NCI-H2081 treated with DMSO at 0.1 percent for 48 hours (cell line): Measurements from ENCODE around the gene MORN4.
"Not testable (repeated sequence)": the region's sequence is repeated elsewhere in the genome, so short reads cannot be mapped to it uniquely, and the experiment has no call there.

Experiments
- DNase-seq: peaks from one replicate; lab custom pipeline; 2025; lab: John Stamatoyannopoulos, UW

MORN4 gene

GRCh38 chr10:97596101-97597082, 36.9 kb downstream of the MORN4 start:
- DNase-seq: no peak

- DNase-seq: no peak
Observed at GRCh38 chr10:97593421-97593820, 39.9 kb downstream of the MORN4 start.

DNA sequence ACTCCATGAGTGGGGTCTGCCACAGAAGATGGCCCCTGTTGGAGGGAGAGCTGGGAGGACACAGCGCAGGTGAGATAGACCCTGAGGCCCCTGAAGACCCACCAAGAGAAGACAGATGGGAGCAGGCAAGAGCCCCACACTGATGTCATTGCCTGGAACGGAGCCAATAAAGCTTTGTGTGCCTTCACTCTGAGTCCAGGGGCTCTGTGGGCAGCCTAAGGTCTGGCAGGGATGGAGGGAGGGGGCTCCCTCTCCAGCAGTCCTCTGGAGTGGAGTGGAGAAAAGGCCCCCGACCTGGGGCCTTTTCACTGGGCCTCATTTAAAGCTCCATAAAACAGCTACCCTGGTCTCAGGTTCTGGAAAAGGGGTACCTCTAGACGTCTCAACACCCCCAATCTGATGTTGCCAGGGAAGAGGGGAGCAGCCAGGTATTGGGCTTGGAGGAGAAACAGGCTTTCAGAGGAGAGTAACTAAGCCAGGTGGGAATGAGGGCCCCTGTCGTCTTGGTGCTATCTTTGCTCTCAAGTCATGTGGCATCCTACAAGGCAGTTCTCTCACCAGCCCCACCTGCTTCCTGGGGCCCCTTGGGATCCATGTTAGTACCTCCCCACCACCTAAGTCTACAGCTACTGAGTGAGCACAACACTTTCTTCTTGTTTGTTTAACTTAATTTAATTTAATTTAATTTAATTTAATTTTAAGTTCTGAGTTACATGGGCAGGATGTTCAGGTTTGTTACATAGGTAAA, 42.4 kb downstream of the MORN4 start:
- DNase-seq: no peak

- DNase-seq: no peak
Observed at GRCh38 chr10:97590082-97590747, 43.1 kb downstream of the MORN4 start.

DNA sequence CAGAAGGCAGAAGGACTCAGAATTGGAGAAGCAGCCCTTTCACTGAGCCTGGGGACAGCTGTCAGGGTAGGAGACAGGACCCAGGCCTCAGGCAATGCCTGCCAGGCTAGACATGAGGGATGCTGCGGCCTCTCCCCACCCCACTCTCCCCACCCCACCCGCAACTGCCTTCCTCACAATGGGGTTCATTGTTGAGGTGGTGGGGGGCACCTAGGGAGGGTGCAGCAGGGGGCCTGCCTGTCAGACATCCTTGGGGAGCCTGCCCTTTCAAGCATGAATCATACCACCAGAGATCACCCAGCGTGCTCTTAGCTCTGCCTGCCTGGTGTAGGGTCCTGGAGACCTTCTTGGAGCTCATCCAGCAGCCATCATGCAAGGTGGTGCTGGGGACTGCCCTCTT, 43.8 kb downstream of the MORN4 start, which contains the start of gene C10orf62:
TSS of gene C10orf62 (plus strand) at position 243 of the 400 bp plus-strand sequence. CDS start 177 bp downstream, outside the sequence.
- DNase-seq: no peak

- DNase-seq: no peak
Observed at GRCh38 chr10:97587183-97587582, 46.1 kb downstream of the MORN4 start.

GRCh38 chr10:97585439-97585811, 47.9 kb downstream of the MORN4 start:
- DNase-seq: no peak

DNA sequence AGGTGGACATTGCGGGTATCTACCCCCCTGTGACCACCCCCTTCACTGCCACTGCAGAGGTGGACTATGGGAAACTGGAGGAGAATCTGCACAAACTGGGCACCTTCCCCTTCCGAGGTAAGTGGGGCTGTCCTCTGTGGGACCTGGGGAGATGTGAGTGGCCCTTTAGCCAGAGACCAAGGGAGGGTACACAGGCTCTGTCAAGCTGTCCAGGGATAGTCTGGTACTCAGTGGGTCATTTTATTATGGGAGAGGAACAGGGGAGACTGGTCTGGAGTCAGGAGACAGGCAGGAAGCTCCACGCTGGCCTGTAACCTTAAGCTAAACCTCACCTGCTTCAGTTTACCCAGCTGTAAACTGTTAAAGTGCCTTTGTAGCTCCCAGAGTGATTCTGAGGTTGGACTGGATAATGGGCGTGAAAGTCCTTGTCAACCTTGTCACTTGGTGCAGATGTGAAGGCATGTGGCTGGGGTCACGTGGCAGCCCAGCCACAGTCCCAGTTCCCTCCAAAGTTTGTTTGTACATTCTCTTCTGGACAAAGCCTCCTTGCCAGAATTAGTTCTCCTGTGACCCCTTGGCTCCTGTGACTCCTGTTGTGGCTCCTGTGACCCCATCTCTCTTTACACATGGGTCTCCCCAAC, 48.4 kb downstream of the MORN4 start:
- no peak for DNase-seq

- no peak for DNase-seq
Observed at GRCh38 chr10:97584060-97584797, 49.1 kb downstream of the MORN4 start, which contains the start of gene HOGA1. Gene HOGA1, plus strand, starts transcription at chr10:97584389. Its CDS starts 315 bp downstream, at chr10:97584704.

GRCh38 chr10:97583476-97583875, 49.8 kb downstream of the MORN4 start:
- DNase-seq: no peak

DNA sequence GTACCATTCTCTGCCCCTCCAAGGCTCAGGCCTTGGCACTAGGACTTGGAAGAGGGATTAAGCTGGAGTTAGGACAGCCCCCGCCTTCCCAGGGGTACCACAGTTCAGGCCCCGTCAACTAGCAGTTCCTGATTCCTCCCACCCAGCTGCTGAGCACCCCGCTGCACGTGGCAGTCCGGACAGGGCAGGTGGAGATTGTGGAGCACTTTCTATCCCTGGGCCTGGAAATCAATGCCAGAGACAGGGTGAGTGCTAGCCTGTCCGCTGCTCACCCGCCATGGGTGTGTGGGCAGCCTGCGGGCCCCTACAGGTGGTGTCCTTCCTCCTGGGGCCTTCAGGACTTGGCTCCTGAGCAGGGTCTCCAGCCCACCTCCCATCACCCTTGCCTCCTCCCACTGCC, 51.1 kb downstream of the MORN4 start:
- no peak for DNase-seq

DNA sequence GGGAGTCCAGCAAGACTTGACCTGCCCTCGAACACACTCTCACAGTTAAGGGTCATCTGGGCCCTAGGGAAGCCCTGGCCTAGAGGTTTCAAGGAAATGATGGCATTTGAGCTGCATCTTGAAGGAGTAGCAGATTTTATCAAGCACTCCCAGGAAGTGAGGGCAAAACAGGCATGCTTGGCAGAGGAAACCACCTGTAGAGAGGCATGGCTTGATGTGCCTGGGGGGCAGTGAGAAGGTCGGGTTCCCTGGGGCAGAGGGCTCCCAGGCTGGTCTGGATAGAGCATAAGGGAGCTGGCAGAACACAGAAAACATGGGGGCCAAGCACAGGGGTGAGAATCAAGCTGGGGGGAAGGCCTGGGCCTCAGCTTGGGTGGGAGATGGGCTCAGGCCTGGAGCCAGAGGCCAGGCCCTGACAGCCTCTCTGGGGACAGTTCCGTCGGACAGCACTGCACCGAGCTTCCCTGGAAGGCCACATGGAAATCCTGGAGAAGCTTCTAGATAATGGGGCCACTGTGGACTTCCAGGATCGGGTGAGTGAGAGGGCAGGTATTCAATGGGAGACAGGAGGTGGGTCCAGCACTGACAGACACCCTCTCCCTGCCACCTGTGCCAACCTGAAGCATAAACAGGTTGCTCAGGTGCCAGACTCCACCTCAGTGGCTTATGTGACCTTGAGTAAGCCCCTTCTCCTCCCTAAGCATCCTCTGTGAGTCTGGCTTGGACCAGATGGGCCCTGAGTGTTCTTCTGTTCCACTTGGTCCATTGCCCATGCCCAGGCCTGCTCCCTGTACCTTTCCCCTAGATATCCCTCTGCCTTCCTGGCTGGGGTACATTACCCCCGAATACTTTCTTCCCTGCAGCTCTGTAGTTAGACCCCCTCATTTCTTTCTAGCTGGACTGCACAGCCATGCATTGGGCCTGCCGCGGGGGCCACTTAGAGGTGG, 52.6 kb downstream of the MORN4 start:
- no peak for DNase-seq

- DNase-seq: no peak
Observed at GRCh38 chr10:97578171-97578844, 55.0 kb downstream of the MORN4 start.

DNA sequence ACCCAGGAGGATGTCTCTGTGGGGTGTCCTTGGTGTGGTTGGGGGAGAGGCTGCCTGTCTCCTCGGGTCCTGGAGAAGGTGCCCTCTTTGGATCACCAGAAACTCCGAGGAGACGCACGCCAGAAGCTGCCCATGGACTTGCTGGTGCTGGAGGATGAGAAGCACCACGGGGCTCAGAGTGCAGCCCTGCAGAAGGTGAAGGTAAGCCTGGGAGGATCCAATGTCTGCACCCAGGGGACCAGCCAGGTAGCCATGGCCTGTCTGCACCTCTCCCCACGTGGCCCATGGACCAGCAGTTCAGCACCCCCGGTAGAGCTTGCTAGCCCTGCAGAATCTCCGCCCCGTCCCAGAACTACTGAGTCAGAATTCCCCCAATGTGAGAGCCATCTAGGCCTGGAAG, 55.6 kb downstream of the MORN4 start:
- DNase-seq: no peak

GRCh38 chr10:97576487-97576886, 56.8 kb downstream of the MORN4 start:
- DNase-seq: not testable (repeated sequence)

DNA sequence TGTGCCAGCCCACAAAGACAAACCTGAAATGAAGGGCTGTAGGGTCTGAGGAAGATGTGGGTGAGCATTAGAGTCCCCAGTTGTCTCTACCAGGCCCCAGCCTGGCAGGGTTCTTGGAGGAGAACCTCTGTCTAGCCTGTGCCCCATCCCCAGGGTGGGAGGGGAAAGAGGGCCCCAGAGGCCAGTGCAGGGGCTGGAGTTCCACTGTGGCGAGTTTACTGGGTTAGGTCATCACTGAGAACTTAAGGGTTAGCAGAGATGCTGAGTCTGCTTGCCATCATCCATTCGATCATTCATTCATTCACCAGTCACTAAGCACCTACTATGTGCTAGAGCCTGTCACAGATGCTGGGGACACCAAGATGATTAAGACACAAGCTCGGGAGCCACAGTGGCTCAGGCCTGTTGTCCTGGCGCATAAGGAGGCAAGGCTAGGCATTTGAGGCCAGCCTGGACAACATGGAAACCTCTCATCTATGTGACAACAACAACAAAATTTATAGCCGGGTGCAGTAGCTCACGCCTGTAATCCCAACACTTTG, 58.1 kb downstream of the MORN4 start:
- no peak for DNase-seq

DNA sequence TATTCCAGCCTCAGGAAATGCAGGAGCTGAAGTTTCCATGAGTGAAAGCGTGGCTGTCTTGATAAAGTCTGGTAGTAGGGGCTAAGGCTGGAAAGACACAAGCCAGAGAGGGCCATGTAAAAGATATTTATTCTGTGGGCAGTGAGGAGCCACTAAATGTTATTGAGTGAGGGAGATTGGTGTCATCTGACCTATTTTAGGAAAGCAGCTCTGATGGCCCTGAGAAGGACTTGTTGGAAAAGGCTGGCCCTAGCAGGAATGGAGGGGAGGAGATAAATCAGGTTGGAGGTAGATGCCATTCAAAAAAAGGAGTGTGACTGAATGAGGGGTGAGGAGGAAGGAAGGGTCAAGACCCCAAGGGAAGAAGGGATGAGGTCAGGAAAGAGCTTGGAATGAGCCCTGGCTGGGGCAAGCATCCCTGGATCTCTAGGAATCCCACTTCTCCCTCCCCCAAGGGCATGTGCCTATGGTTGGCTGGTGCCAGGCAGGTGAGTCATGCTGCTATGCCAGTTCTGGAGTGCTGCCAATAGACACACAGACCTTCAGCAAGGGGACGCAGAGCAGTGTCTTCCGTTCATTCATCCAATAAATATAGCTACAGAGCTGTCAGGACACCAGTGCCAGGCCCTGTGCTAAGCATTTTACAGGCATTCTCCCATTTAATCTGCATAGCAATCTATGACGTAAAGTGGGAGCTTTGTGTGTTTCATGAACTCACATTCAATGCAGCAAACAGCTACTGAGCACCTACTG, 58.8 kb downstream of the MORN4 start:
- DNase-seq: peak; percentile 2

GRCh38 chr10:97573672-97574071, 59.6 kb downstream of the MORN4 start:
- no peak for DNase-seq
